HG03280 (cell line): Measurements from ENCODE around the gene ZBTB42.

Source experiments
- ATAC-seq: cut with Tn5 transposase; IDR thresholded peaks from one replicate; pipeline ENCODE4 v1.9.1; 2021; ENCODE audit warnings: mild to moderate bottlenecking, moderate library complexity; ENCODE audit not compliant: unreplicated experiment

ZBTB42 gene

DNA sequence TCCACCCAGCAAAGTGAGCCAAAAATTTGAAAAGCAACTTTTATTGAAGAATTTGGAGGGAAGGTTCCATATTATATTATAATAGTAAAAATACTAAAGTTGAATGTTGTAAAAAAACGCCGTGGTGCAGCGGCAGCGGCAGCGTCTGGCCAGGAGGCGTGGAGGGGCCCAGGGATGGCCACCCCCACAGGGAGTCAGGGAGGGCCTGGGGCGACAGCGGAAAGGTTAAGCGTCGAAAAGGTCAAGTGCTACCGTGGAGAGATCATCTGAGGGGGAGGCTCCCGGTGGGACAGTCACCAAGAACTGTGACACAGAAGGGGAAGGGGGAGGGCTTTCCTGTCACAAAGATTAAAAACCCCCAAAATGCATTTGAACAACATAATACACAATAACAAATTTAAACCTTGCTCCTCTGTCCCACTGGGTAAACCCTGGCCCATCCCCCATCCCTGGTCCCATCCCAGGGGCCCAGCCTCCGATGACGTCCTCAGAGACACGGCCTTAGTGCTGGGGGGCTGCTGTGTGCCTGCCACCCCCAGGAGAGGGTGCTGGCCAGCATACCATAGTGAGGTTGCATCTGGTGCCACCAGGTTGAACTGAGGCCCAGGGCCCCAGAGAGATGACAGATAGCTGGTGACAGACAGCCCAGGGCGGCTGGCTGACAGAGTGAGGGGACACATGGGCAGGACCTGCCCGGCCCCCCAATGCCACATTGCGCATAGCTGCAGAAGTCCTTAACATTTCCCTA, 31.4 kb upstream of the ZBTB42 start:
- no peak for ATAC-seq

DNA sequence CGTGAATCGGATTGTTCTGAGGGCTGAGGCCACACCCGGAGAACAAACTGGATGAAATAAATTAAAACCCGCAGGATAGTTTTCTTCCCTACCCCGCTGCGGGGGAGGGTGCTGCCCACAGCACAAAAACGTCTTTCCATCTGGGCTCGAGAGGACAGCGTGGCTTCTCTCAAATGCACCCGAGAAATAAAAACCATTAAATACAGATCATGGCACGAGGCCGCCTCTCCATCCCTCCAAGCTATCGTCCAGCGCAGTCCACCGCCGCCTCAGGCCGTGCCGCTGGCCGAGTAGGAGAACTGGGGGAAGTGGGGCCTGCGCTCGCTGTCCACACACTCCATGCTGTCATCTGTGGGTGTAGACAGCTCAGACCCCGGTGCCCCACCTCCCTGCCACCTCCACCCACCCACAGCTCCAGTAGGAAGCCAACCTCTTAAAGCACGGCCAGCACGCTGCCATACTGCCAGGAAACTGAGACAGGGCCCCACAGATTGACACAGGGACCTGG, 30.8 kb upstream of the ZBTB42 start:
- ATAC-seq = no peak

DNA sequence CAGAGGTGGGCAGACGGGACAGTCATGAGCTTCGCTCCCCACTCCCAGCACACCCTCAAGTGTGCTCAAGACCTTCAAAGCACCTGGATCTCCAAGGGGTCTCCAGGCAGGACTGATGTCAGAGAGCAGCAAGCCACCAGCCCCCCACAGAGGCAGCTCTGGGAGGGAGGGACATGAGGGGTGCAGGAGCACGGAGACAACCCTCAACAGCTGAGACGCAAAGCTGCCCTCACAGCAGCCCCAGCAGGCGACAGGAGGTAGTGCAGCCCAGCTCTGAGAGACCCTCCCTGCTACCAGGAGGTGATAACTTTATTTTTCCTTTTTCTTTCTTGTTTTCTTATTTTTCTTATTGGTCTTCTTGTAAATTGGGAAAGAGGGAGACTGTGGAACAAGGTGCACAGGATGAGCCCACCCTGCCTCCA, 30.0 kb upstream of the ZBTB42 start:
- no peak for ATAC-seq

DNA sequence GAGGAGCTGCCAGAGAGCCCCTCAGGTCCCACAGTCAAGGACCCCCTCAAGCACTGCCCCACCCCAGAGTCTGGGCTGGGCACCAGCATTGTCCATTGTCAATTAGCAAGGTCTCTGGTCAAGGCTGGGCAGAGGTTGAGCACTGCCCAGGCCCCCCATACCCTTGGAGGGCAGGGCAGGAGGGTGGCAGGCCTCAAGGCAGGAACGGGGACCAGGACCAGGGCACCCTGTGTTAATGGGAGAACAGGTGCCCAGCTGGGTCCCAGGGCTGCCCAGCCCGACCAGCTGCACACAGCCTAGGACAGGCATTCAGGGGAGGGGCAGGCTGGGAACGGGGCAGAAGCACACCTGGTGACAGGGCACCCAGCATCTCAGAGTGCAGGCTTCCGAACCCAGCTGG, 29.5 kb upstream of the ZBTB42 start:
- no peak for ATAC-seq

DNA sequence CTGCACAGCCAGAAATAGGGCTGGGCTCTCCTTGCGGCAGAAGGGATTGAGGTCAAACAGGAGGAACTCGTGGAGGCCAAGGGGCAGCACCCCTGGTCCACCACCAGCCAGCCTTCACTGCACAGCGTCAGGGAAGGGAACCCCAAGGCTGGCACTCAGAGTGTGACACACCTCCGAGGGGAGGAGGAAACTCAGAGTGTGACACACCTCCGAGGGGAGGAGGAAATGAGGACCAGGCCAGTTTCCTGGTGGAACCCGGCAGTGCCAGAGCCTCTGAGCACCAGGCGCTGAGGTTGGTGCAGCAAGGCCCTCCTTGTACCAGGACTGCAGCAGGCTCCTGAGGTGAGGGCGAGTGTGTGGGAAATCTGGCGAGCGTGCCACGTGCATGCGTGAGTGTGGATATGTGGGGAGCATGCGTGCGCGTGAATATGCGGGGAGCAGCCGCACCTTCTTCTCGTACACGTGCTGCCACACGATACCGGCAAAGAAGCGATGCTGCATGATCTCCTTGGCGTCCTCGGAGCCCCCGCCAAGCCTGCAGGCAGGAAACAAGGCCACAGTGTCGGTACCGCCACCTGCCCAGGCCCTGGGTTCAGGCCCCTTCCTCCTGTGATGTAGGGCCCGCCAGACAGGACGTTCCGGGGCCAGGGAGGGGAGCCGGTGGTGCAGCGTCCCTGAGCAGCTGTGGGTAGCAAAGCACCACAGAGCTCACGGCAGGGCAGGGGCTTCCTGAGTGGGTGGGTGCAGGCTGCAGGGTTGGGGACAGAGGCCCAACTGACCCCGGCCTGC, 28.8 kb upstream of the ZBTB42 start:
- no peak for ATAC-seq

DNA sequence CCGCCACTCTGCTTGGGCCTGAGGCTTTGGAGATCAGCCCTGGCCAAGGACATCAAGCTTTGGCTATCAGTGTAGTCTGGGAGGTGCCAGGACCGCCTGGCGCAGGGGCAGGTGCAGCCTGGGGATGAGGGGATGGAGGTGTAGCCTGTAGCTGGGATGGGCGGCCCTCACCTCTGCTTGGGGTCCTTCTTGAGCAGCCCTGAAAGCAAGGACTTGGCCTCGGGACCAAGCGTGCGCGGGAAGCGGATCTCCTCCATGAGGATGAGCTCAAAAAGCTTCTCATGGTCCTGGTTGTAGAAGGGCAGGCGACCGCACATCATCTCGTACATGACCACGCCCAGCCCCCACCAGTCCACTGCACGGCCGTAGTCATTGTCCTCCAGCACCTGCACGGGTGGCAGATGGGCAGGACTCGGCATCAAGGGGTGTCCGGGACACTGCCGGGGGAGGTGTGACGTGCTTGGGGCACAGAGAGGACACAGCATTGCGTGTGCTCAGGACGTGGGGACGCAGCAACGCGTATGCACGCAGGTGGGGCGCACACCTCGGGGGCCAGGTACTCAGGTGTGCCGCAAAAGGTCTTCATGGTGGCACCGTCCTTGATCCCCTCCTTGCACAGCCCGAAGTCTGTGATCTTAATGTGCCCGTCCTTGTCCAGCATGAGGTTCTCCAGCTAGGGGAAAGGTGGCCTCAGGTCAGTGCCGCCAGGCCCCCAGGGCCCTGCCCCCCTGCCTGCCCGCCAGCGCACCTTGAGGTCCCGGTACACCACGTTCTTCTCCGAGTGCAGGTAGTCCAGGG, 28.0 kb upstream of the ZBTB42 start:
- ATAC-seq = no peak

DNA sequence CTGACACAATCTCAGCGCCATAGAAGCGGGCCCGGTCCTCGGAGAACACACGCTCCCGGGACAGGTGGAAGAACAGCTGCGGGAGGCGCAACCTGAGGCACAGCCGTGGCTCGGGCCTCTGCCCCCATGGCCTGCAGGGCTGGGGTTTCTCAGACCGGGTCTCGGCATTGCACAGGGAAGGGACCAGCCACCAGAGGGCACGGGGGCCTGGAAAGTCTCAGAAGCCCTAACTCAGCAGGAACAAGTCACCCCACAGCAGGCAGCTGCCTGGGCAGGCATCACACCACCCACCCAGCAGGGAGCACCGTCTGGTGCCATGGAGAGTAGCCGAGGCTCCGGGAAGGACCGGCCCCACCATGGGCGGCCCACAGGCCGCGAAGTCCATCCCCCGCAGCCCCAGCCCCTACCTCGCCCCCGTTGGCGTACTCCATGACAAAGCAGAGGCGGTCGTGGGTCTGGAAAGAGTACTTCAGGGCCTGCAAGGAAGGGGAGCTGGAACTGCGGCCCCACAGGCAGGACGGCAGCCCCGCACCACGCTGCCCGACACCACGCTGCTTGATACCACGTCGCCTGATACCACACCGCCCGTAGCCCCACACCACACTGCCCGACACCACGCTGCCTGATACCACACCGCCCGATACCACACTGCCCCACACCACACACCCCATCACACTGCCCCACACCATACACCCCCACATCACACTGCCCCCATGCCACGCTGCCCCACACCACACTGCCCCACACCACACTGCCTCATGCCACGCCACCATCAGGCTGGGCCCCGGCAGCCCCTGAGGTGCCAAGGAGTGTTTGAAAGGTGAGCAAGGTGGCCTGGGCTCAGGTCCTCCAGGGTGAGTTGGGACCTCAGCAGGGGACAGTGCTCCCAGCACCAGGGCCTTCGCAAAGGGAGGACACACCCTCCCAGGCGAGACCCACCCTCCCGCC, 27.1 kb upstream of the ZBTB42 start:
- ATAC-seq = no peak

DNA sequence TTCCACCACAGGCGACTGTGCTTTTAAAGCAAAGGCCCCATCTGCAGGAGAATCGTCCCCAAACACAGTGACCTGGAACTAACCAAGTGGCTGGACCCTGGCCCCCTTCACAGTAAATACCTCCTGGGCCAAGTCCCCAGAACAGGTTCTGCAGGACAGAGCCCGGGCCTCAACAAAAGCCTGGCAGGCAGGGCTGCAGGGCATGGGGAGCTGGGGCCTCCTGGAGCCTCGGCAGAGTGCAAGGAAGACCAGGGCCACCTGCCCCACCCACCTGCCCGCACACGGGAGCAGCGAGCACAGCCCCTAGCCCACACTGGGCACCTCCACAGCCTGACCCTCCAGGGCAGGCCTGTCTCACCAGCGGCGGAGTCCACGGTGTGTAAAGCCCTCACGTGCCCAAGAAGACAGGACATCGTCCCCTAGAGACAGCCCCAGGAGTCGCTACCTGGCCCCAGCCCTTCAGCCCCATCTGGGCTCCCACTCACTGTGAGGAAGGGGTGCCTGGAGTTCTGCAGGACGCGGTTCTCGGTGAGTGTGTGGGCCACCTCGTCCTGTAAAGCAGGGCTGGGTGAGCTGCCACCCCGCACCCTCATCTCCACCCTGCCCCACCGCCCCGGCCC, 26.3 kb upstream of the ZBTB42 start:
- no peak for ATAC-seq

DNA sequence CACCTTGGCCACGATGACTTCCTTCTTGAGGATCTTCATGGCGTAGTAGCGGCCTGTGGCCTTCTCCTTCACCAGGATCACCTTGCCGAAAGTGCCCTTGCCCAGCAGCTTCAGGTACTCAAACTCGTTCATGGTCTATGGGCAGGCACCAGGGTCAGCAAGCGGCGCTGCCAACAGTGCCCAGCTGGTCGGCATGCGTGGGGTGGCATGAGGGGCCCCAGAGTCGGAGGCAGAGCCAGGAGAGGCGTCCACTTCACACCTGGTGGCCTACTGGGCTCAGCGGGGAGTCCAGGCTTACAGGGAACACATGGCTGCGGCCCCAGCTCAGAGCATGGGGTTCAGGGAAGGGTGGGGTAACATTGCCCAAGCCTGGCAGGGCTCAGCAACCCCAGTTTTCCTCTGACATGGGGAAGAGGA, 25.8 kb upstream of the ZBTB42 start:
- no peak for ATAC-seq

DNA sequence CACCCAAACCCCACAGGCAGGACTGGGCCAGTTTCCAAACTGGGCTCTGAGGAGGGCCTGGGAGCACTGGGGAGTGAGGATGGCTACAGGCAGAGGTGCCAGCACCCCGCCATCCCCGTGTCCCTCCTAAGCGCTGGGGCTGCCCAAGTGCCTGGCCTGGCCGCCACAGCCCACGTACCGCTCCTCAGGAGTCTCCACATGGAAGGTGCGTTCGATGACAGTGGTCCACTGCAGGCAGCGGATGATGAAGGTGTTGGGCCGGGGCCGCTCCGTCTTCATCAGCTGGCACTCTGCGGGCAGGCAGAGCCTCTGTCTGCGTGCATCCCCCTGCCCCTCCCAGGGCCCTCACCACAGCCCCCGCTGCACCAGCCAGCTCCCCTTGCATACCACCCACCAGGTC, 24.4 kb upstream of the ZBTB42 start:
- no peak for ATAC-seq

DNA sequence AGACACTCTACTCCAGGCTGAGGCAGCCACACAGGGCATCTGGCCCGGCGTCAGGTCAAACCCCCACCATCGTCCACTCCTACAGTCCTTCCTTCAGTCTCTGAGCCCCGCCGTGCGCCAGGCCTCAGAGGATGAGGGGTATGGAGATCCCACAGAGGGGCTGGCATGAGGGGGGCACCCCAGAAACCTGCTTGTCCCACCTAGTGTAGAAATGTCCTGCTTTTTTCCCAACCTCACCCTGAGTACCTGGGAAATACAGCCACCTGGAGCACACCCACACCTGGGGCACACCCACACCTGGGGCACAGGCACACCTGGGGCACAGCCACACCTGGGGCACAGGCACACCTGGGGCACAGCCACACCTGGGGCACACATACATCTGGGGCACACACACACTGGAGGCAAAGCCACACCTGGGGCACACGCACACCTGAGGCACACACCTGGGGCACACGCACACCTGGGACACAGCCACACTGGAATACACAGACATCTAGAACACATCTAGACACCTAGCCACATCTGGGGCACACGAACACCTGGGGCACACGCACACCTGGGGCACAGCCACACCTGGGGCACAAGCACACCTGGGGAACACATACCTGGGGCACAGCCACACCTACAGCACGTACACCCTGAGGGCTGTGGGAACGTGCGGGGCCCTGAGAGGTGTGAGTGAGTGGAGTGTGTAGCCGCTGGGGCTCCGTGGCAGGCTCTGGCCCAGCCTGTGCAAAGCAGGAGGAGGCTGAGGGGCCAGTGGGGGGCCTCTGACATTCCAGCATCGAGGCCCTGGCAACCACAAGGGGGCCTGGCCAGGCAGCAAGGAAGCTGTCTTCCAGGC, 23.7 kb upstream of the ZBTB42 start:
- no peak for ATAC-seq

DNA sequence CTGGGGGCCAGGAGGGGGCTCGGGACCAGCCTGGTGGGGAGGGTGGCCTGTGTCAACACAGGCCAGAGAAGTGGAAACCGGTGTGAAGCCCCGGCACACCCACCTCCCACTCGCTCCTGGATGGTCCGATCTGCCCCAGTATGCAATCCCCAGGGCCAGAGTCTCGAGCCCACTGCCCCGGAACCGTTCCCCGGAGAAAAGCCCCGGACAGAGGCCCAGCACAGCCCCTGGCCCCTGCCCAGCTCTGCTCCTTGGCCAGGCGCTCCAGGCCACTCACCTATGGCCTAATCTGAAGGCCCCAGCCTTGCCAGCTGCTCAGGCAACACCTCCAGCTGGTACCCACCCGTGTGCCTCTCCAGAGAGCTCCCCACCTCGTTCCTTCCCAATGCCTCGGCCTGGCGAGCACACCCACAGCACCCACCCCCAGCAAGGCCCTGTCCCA, 23.1 kb upstream of the ZBTB42 start:
- no peak for ATAC-seq

DNA sequence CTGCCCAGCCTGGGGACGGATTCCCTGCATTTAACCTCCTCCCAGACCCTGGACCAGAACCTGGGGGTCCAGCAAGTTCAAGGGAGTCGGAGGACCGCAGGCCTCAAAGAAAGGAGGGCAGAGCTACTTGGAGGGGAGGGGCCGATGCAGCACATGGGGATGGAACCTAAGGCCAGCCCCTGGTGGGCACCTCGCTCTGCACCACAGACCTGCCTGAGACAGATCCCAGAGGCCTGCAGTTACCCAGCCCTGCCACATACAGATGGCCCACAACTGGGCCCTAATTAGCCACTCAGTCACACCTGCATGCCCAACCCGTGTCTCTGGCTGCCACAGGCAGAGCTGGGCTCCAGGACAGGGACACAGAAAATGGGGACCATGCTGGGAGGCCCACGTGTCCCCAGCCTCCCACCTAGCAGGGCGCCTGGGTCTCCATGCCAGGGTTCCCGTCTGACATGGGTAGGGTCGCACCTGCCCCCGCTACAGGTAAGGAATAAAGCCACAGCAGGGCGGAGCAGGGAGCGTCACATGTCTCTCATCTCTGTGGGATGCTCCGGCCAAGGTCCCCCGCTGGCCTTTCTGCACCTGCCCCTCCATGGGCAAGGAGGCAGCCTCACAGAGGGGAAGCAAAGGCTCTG, 22.1 kb upstream of the ZBTB42 start:
- no peak for ATAC-seq

DNA sequence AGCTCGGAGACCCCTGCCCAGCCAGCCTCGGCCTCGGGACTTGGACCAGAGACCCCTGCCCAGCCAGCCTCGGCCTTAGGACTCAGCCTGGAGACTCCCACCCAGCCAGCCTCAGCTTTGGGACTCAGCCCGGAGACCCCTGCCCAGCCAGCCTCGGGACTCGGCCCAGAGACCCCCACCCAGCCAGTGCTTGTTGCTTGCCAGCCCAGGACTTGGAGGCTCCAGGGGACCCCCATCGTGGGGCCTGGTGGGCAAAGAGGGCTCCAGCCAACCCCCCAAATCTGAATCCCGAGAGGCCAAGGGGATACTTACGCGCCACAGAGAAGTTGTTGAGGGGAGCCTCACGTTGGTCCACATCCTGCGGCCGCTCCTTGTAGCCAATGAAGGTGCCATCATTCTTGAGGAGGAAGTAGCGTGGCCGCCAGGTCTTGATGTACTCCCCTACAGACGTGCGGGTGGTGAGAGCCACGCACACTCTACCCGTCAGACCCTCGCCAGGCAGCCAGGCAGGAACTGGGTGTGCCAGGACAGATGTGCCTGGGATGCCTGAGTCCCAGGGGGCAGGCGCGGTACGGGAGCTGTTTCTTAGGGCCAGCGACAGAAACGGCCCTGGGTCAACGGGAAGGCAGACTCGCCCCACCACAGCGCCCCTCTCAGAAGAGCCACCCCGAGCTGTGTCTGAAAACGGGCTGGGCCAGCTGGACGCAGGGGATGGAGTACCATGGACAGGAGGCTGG, 21.0 kb upstream of the ZBTB42 start:
- no peak for ATAC-seq

DNA sequence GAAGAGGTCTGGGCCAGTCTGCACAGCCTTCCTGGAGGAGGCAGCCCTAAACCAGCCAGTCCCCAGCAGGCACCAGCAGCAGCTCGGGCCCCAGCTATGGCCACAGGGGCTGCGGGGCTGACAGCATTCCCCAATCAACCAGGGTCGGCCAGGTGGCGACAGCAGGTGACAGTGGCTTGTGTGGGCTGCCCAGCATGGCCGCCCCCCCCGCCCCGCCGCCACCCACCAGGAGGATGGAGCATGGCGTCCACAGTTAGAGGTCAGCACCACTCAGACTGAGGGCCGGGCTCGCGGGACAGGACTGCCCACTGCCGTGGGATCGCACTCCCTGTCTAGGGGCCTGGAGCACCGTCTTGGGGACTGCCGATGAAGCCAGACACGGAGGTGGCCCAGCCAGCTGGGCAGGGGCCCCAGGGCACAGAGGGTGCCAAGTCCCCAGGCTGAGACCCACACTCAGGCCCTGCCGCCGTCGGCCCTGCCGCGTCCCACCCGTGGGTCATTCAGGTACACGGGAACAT, 20.3 kb upstream of the ZBTB42 start:
- ATAC-seq = no peak

DNA sequence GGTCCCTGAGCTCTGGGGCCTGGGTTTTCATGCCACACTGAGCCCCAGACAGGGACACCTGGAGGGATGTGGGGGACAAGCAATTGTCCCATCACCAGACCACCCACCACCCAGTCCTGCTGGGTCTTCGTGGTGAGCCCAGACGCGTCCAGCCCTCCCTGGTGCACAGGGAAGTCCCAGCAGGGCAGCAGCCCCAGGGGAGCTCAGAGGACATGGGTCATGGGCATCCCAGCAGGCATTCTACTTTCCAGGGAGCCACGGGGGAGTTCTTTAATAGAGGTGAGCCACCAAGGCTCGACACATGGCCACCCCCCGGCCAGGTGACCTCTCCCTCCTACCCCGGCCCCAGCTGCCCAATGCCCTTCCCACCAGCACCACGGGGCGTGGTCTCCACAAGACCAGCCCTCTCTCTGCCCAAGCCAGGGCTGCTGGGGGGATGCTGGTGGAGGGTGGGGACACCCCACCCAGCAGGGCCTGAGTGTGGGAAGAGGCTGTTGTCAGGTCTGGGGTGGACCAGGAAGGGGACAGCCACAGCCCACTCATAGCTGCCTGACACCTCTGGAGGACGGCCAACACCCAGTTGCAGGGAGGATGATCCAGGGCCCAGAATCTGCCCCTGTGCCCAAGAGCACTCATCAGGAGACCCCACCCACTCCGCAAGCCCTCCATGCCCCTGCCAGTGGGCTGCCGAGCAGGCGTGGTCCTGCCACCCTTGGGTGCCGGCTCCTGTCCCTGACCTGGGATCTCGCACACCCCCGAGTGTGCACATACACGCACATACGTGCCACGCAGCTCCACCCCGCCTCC, 19.4 kb upstream of the ZBTB42 start:
- no peak for ATAC-seq
